Suprapubic skin (tissue), 4 donors: Measurements from ENCODE around the gene ADGRF1.

Source experiments
- CTCF ChIP-seq, 2 donors: fragments of 200-600 bp in 1 of 2; fragments of 450-650 bp in 1 of 2; sonication (generic) in 1 of 2; IDR thresholded peaks; one replicate each; pipeline ENCODE4 v1.5.1; 2016 to 2019; ENCODE audit warnings: antibody characterized with exemption in 2 of 2, mild to moderate bottlenecking in 1 of 2, moderate library complexity in 1 of 2
- EP300 ChIP-seq: sonication (generic); formaldehyde crosslinking; IDR thresholded peaks from one replicate; pipeline ENCODE4 v1.6.1; 2017; ENCODE audit warnings: antibody characterized with exemption
- POLR2A ChIP-seq, 2 donors: fragments of 450-650 bp; IDR thresholded peaks; one replicate each; pipeline ENCODE4 v1.6.1; 2017; ENCODE audit warnings: antibody characterized with exemption in 2 of 2, mild to moderate bottlenecking in 2 of 2, moderate library complexity in 2 of 2
- POLR2AphosphoS5 ChIP-seq, 3 donors: sonication (generic); formaldehyde crosslinking; IDR thresholded peaks; one replicate each; pipeline ENCODE4 v1.6.1; 2017; ENCODE audit warnings: antibody characterized with exemption in 3 of 3

- no peak for TF ChIP-seq POLR2AphosphoS5 (IDR thresholded peaks at IDR 0.05)
- TF ChIP-seq POLR2A (IDR thresholded peaks at IDR 0.05) = no peak
- TF ChIP-seq EP300 = no peak
- TF ChIP-seq CTCF (IDR thresholded peaks at IDR 0.05) = no peak
These were observed at the start of gene ADGRF1 for GRCh38 chr6:47042275-47042791.
